ENCODE measurements around the gene MRGPRX4.
"Not testable (repeated sequence)": the region's sequence is repeated elsewhere in the genome, so short reads cannot be mapped to it uniquely, and the experiment has no call there.

The MRGPRX4 gene

DNA sequence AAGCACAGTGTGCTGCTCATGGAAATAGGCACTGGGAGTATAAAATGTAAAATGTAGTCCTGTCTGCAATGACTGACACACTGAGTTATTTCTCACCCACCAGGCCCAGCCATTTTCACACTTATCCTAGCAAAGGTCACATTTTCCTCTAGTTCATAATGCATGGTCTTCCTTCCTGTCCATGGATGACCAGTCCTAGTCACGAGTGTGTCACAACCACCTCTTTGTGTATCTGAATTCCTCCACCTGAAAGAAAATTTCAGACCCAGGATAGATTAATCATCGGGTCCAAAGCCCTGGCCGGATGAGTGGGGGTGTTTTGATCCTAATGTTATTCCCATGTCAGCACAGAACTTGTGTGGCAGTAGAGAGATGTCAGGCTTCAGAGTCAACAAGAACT, at the start of gene MRGPRX4:
Gene MRGPRX4 (plus strand): TSS at position 172 of the 400 bp plus-strand sequence. CDS start 420 bp downstream, outside the sequence.
- TF ChIP-seq, protein P1, sequence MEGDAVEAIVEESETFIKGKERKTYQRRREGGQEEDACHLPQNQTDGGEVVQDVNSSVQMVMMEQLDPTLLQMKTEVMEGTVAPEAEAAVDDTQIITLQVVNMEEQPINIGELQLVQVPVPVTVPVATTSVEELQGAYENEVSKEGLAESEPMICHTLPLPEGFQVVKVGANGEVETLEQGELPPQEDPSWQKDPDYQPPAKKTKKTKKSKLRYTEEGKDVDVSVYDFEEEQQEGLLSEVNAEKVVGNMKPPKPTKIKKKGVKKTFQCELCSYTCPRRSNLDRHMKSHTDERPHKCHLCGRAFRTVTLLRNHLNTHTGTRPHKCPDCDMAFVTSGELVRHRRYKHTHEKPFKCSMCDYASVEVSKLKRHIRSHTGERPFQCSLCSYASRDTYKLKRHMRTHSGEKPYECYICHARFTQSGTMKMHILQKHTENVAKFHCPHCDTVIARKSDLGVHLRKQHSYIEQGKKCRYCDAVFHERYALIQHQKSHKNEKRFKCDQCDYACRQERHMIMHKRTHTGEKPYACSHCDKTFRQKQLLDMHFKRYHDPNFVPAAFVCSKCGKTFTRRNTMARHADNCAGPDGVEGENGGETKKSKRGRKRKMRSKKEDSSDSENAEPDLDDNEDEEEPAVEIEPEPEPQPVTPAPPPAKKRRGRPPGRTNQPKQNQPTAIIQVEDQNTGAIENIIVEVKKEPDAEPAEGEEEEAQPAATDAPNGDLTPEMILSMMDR (conservative IDR thresholded peaks at IDR 0.05; ENCODE audit: control insufficient read depth, insufficient read depth, low read depth, low read length): no peak
- no peak for DNase-seq (ENCODE audit: low read depth)
- no peak within 1 kb of the TSS for H3K4me3 ChIP-seq (ENCODE audit: control insufficient read depth, low read depth, low read length)

DNA sequence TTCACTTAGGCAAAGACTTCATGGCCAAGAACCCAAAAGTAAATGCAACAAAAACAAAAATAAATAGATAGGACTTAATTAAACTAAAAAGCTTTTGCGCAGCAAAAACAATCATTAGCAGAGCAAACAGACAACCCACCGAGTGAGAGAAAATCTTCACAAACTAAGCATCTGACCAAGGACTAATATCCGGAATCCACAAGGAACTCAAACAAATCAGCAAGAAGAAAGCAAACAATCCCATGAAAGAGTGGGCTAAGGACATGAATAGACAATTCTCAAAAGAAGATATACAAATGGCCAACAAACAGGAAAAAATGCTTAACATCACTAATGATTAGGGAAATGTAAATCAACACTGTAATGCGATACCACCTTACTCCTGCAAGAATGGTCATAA, 41.5 kb upstream of the MRGPRX4 start:
- H3K4me3 ChIP-seq (ENCODE audit: control insufficient read depth, low read depth, low read length): not testable (repeated sequence)

DNA sequence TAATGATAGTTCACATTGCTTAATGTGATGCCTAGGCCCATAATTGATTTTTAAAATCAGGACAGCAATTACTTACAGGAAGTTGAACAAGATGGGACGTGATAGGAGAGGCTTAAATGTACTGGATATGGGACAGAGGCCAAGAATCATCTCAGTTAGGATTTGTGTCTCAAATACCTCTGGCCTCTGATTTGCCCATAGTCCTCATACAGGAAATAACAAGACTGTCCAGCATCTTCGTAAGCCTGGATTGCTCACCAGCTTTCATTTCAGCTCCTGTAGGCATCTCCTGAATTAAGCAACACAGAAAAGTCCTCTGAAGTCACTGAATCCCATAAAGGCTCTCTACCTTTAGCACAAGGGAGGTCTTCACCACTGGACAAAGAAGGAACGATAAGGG, 40.3 kb upstream of the MRGPRX4 start, which contains the start of gene MRGPRX3:
Gene MRGPRX3 (plus strand): TSS at position 231 of the 400 bp plus-strand sequence. CDS start 4,632 bp downstream, outside the sequence.
- DNase-seq (ENCODE audit: low read depth): peak; percentile 3
- TF ChIP-seq, protein P1 (conservative IDR thresholded peaks at IDR 0.05; ENCODE audit: control insufficient read depth, insufficient read depth, low read depth, low read length): no peak
- H3K4me3 ChIP-seq (ENCODE audit: control insufficient read depth, low read depth, low read length): no peak within 1 kb of the TSS

More for the DNA sequence above, 41.5 kb upstream of the MRGPRX4 start:
- not testable (repeated sequence) for DNase-seq (ENCODE audit: low read depth)

DNA sequence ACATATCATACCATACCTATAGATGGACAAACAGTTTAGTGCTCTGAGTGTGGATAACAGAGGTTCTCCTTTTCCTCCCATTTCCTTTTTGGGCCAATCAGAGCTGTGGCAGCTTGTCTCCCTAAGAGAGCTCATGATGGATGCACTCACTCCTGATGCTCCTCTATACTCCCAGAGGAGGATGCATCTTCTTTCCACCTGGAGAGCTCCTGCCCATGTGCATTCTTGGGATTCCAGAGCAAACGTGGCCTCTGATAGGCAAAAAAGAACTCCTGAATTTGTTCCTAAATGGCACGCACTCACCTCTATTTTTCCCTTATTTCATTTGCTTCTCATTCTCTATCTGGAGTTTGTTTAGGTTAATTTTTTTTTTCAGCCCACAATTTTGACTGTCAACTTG, 37.3 kb upstream of the MRGPRX4 start:
- no peak overlapping the region for H3K4me3 ChIP-seq (ENCODE audit: control insufficient read depth, low read depth, low read length)
- DNase-seq (ENCODE audit: low read depth): no peak
- TF ChIP-seq, protein P1 (conservative IDR thresholded peaks at IDR 0.05; ENCODE audit: control insufficient read depth, insufficient read depth, low read depth, low read length): no peak

DNA sequence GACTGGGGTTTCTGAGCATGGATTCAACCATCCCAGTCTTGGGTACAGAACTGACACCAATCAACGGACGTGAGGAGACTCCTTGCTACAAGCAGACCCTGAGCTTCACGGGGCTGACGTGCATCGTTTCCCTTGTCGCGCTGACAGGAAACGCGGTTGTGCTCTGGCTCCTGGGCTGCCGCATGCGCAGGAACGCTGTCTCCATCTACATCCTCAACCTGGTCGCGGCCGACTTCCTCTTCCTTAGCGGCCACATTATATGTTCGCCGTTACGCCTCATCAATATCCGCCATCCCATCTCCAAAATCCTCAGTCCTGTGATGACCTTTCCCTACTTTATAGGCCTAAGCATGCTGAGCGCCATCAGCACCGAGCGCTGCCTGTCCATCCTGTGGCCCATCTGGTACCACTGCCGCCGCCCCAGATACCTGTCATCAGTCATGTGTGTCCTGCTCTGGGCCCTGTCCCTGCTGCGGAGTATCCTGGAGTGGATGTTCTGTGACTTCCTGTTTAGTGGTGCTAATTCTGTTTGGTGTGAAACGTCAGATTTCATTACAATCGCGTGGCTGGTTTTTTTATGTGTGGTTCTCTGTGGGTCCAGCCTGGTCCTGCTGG, 35.3 kb upstream of the MRGPRX4 start:
- TF ChIP-seq, protein P1 (conservative IDR thresholded peaks at IDR 0.05; ENCODE audit: control insufficient read depth, insufficient read depth, low read depth, low read length): no peak
- DNase-seq (ENCODE audit: low read depth): no peak
- H3K4me3 ChIP-seq (ENCODE audit: control insufficient read depth, low read depth, low read length): no peak overlapping the region

DNA sequence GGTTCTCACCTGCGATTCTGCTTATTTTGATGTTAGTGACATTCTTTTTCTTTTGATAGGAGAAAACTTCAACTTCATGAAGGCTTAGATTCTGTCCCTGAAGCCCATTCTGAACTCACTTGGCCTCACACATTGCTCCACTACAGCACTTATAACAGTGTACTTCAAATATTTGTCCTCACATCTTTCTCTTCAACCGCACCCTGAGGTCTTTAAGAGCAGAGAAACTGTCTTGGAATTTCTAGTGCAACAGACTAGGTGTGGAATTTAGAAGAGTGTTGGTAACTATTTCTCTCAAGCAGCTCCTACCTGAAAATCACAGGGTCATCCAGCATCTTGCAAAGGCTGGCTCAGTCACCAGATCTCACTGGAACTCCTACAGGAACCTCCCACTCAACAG, 32.5 kb upstream of the MRGPRX4 start:
- no peak overlapping the region for H3K4me3 ChIP-seq (ENCODE audit: control insufficient read depth, low read depth, low read length)
- no peak for DNase-seq (ENCODE audit: low read depth)
- TF ChIP-seq, protein P1 (conservative IDR thresholded peaks at IDR 0.05; ENCODE audit: control insufficient read depth, insufficient read depth, low read depth, low read length): no peak

DNA sequence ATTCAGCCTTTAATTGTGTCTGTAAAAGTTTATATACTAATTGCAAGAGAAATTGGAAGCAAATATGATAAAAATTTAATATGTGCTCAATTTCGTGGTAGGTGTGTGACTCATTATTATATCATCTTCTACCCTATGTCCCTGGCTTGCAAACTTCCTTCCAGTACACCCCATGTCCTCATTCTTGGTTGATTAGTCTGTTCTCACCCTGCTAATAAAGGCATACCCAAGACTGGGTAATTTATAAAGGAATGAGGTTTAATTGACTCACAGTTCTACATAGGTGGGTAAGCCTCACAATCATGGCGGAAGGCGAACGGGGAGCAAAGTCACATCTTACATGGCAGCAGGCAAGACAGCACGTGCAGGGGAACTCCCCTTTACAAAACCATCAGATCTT, 28.4 kb upstream of the MRGPRX4 start:
- no peak overlapping the region for H3K4me3 ChIP-seq (ENCODE audit: control insufficient read depth, low read depth, low read length)
- TF ChIP-seq, protein P1 (conservative IDR thresholded peaks at IDR 0.05; ENCODE audit: control insufficient read depth, insufficient read depth, low read depth, low read length): no peak
- peak; percentile 24 for DNase-seq (ENCODE audit: low read depth)

Data from fibroblast of mammary gland (primary cell).